Right lobe of liver (tissue), 6 donors: Measurements from ENCODE around the gene TENT4B. TPM values are rescaled to one million over a fixed set of nuclear protein-coding genes. Genes with fewer than 3 reads are reported as not detected.
A peak's percentile ranks its signal among the peaks of the same experiment; 100 is the strongest.

Source experiments
- ATAC-seq, 4 donors: fragments of 200-7000 bp; cut with Tn5 transposase; one replicate each; pipeline ENCODE4 v1.9.1; 2020; ENCODE audit warnings: mild to moderate bottlenecking in 4 of 4, moderate library complexity in 4 of 4
- DNase-seq, 3 donors: peaks; one replicate each; pipeline ENCODE4 v3.0.0-alpha.2; 2020
- H3K27ac ChIP-seq, 3 donors: fragments of 200-600 bp; one replicate each; pipeline ENCODE4 v1.8.0; 2022
- H3K27me3 ChIP-seq, 2 donors: fragments of 200-600 bp; one replicate each; pipeline ENCODE4 v1.8.0; 2022
- H3K36me3 ChIP-seq, 4 donors: fragments of 200-600 bp; sonication (generic) in 1 of 4; one replicate each; pipeline versions ENCODE4 v1.5.1 to v1.8.0; 2017 to 2022; ENCODE audit warnings: control low read depth in 1 of 4
- H3K4me1 ChIP-seq, 4 donors: fragments of 200-600 bp; sonication (generic) in 1 of 4; one replicate each; pipeline versions ENCODE4 v1.5.1 to v1.8.0; 2017 to 2022; ENCODE audit warnings: control low read depth in 1 of 4
- H3K4me3 ChIP-seq, 3 donors: fragments of 200-600 bp; one replicate each; pipeline ENCODE4 v1.8.0; 2022
- H3K9me3 ChIP-seq, 4 donors: fragments of 200-600 bp; sonication (generic) in 1 of 4; one replicate each; pipeline versions ENCODE4 v1.5.1 to v1.8.0; 2017 to 2022; ENCODE audit warnings: control low read depth in 1 of 4
- POLR2A ChIP-seq: fragments of 450-650 bp; IDR thresholded peaks from one replicate; pipeline ENCODE4 v1.6.1; 2017; ENCODE audit warnings: antibody characterized with exemption, mild to moderate bottlenecking
- WGBS: methylation state at CpG from one replicate; pipeline ENCODE4 v1.1.6; 2018; ENCODE audit warnings: low coverage, low lambda C conversion rate; ENCODE audit not compliant: insufficient coverage; ENCODE audit errors: missing lambda C conversion rate; 5-methylcytosine and 5-hydroxymethylcytosine counted together
- intact Hi-C, 2 donors: fragments of 100-400 bp; cut with DNase I; formaldehyde crosslinking; loops; one replicate each; pipeline versions ENCODE4 v1.11.2 to v1.14.1; 2022
- total RNA-seq, 6 experiments: library from RNA; depleted of rRNA in 2 of 6; stranded (reverse); fragments of >200 nt in 2 of 6; fragmentation: NEBNext Ultra II Directional in 3 of 6; extraction: Animal tissue kit (Norgen Biotek cat#: 25700) in 3 of 6; gene quantifications; one replicate each; pipeline versions ENCODE4 v1.1.0 to v1.2.4, GENCODE V29; 2016 to 2023
- TF ChIP-seq, protein P1 (sequence below), 4 donors: fragments of 200-600 bp in 3 of 4; fragments of 450-650 bp in 1 of 4; IDR thresholded peaks; one replicate each; pipeline versions ENCODE4 v1.5.1 to v1.8.0; 2016 to 2022; ENCODE audit warnings: antibody characterized with exemption in 4 of 4, mild to moderate bottlenecking in 2 of 4
- donor health status: DM: no; HTN: yes; CAD: no.
- donor health status: DM: no; HTN: no; CAD: no.
- donor health status: DM: no; HTN: no; CAD: no.
- donor health status: DM: no; HTN: yes; CAD: no.
- donor health status: DM: no; HTN: yes; CAD: no.

The TENT4B gene
- total RNA-seq, 6 experiments from 2014 or later = 7.2 to 13.2 (median 9.3) TPM

GRCh38 chr16:50252082-50252611, 99.0 kb downstream of the TENT4B start:
- Histone ChIP-seq H3K27ac (no peak overlapping the region), H3K27me3 (no peaks in the 10 kb centered on the region), H3K4me1 (no peaks in the 10 kb centered on the region), H3K36me3 (no peaks in the 10 kb centered on the region), H3K4me3 (no peak overlapping the region), H3K9me3 (no peaks in the 10 kb centered on the region)
- TF ChIP-seq, protein P1, sequence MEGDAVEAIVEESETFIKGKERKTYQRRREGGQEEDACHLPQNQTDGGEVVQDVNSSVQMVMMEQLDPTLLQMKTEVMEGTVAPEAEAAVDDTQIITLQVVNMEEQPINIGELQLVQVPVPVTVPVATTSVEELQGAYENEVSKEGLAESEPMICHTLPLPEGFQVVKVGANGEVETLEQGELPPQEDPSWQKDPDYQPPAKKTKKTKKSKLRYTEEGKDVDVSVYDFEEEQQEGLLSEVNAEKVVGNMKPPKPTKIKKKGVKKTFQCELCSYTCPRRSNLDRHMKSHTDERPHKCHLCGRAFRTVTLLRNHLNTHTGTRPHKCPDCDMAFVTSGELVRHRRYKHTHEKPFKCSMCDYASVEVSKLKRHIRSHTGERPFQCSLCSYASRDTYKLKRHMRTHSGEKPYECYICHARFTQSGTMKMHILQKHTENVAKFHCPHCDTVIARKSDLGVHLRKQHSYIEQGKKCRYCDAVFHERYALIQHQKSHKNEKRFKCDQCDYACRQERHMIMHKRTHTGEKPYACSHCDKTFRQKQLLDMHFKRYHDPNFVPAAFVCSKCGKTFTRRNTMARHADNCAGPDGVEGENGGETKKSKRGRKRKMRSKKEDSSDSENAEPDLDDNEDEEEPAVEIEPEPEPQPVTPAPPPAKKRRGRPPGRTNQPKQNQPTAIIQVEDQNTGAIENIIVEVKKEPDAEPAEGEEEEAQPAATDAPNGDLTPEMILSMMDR (IDR thresholded peaks at IDR 0.05) = no peak
- no peak for TF ChIP-seq POLR2A
- ATAC-seq (peak in 1 of 4 donors; percentile 34), DNase-seq (no peak)
- 41% methylated on average over 2 of the region's 9 CpGs for WGBS
- intact Hi-C loops = no loop called here

- Histone ChIP-seq H3K4me1 (no peaks in the 10 kb centered on the region), H3K4me3 (no peak overlapping the region), H3K27me3 (no peaks in the 10 kb centered on the region), H3K36me3 (no peaks in the 10 kb centered on the region), H3K27ac (no peak overlapping the region), H3K9me3 (no peaks in the 10 kb centered on the region)
- 59% methylated on average over 10 of the region's 12 CpGs for WGBS
- DNase-seq (no peak), ATAC-seq (no peak)
- TF ChIP-seq, protein P1 (IDR thresholded peaks at IDR 0.05) = no peak
- no peak for TF ChIP-seq POLR2A
- intact Hi-C loops = no loop called here
Observed at GRCh38 chr16:50252874-50253513, 99.9 kb downstream of the TENT4B start.

GRCh38 chr16:50253514-50253910, 100.4 kb downstream of the TENT4B start:
- no peak overlapping the region for H3K27ac ChIP-seq
- DNase-seq (no peak), ATAC-seq (no peak)
- H3K9me3 ChIP-seq = no peaks in the 10 kb centered on the region
- no peaks in the 10 kb centered on the region for H3K36me3 ChIP-seq
- H3K4me3 ChIP-seq = no peak overlapping the region
- no peaks in the 10 kb centered on the region for H3K27me3 ChIP-seq
- WGBS = 87% methylated on average over 3 of the region's 8 CpGs
- H3K4me1 ChIP-seq = no peaks in the 10 kb centered on the region
- intact Hi-C loops = no loop called here
- TF ChIP-seq POLR2A = no peak
- TF ChIP-seq, protein P1 (IDR thresholded peaks at IDR 0.05) = no peak

DNA sequence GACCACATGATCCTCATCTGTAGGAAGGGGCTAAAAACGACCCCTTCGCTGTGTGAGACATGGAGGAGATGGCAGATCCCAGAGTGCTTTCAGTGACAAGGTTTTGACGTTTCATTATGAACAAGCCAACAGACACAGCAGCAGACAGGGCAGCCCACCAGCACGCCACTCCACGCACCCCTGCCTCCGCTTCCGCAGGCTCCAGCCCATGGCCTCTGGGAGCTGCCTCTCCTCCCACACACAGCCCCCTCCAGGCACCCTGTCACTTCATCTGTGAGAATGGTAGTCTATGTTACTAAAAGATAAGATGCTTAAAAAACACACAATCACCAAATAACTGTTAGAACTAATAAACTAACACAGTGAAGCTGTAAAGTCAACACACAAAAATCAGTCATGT, 101.0 kb downstream of the TENT4B start:
- no peak overlapping the region for H3K27ac ChIP-seq
- ATAC-seq (no peak), DNase-seq (no peak)
- no peaks in the 10 kb centered on the region for H3K9me3 ChIP-seq
- H3K4me1 ChIP-seq = no peaks in the 10 kb centered on the region
- H3K27me3 ChIP-seq = no peaks in the 10 kb centered on the region
- WGBS = 86% methylated on average over 6 of the region's 7 CpGs
- TF ChIP-seq POLR2A = no peak
- intact Hi-C loops = no loop called here
- no peak overlapping the region for H3K4me3 ChIP-seq
- H3K36me3 ChIP-seq = no peaks in the 10 kb centered on the region

- Histone ChIP-seq H3K27ac (no peak overlapping the region), H3K4me3 (no peak overlapping the region), H3K4me1 (peaks cover 0 to 3% (median 0%) of the 10 kb centered on the region in 4 donors), H3K27me3 (no peaks in the 10 kb centered on the region), H3K36me3 (no peaks in the 10 kb centered on the region), H3K9me3 (no peaks in the 10 kb centered on the region)
- intact Hi-C loops = no loop called here
- TF ChIP-seq, protein P1 (IDR thresholded peaks at IDR 0.05) = no peak
- no peak for TF ChIP-seq POLR2A
- no peak for DNase-seq
- WGBS = 40% methylated on average over 1 of the region's 2 CpGs
- no peak for ATAC-seq
Observed at GRCh38 chr16:50255538-50255937, 102.4 kb downstream of the TENT4B start.
